COLO668 (cell line): ENCODE results near the gene PRKCE.

ENCODE experiments used
- DNase-seq: peaks from one replicate; lab custom pipeline; 2025; ENCODE audit not compliant: unreplicated experiment; lab: John Stamatoyannopoulos, UW

PRKCE gene

DNA sequence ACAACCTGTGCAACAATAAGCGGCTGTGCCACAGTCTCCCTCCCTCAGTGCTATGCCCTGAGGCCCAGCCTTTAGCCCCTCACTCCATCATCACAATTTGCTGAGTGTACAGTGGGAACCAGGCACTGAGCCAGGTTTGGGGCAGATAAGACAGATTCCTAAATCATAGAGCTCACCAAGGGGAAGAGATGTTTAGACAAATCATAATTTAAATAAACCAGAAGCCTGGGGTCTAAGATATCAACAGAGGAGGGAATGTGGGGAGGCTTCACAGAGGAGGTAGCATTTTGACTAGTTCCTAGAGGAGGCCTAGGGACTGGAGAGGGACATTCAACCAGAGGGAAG lies 506.5 kb downstream of the PRKCE start:
- no peak for DNase-seq

DNA sequence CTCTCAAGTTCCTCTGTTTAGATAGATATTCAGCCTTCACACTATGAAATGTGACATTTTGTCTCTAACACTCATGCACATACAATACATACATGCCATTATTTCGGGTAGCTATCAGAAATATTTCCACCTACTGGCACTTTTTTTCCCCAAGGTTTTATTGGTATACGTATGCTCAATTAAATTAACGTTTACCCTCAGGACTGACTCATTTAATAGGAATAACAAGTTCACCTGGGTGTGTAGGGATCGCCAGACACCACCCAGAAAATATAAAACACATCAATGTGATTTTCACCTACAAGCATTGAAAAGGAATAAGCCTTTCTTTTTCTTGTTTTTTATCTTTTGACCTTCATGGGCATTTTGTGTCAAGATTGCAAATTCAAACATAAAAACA lies 507.2 kb downstream of the PRKCE start:
- no peak for DNase-seq

DNA sequence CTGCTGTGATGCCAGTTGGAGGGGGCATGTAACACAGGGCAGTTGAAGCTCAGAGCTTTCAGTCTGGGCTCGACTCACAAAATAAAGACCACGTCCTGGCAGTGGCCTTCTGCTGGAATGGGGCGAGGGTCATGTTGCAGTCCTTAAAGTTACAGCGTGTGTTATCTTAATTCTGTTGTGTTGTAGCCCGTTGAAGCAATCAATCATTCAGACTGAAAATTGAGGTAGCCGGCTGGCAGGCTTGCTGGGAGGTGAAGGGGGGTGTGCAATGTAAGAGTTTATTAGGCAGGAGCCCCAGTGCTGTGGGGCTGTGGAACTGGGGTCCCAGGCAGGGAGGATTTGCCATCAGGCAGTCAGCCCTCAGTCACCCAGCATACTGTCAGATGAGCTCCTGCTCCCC lies 508.9 kb downstream of the PRKCE start:
- DNase-seq = no peak

DNA sequence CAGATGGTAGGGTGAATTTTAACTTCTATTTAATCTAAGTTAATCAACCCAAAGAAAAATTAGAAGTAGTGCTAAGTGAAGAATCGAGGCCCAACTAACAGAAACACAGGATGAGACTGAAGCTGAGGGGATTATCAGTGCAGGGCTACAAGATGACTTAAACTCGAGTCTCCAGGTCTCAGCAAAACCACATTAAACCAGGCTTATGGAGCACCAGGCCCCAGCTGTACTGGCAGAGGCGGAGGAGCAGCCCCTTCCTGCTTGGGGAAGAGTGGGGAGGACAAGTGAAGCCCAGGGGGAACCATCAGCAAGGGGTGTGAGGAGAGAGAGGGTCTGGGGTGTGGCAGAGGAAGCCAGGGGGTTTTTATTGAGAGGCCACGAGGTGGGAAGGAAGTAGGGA lies 509.8 kb downstream of the PRKCE start:
- DNase-seq = no peak

DNA sequence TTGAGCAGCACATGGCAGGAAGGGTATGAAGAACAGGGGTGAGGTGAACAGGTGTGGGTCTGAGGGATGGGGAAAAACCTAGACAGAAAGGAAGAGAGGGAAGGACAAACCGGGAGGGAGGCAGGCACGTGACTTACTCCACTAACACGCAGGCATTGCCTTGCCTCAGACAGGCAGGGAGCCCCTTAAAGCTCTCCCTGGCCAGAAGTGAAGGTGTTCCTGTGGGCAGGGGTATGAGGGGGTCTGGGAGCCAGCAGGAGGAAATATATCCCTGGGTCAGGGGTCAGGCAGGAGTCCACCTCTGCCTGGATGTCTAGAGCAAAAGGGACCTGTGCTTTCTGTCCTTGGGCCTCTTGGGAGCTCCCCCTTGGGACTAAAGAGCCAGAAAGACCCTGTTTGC lies 510.4 kb downstream of the PRKCE start:
- DNase-seq = no peak

DNA sequence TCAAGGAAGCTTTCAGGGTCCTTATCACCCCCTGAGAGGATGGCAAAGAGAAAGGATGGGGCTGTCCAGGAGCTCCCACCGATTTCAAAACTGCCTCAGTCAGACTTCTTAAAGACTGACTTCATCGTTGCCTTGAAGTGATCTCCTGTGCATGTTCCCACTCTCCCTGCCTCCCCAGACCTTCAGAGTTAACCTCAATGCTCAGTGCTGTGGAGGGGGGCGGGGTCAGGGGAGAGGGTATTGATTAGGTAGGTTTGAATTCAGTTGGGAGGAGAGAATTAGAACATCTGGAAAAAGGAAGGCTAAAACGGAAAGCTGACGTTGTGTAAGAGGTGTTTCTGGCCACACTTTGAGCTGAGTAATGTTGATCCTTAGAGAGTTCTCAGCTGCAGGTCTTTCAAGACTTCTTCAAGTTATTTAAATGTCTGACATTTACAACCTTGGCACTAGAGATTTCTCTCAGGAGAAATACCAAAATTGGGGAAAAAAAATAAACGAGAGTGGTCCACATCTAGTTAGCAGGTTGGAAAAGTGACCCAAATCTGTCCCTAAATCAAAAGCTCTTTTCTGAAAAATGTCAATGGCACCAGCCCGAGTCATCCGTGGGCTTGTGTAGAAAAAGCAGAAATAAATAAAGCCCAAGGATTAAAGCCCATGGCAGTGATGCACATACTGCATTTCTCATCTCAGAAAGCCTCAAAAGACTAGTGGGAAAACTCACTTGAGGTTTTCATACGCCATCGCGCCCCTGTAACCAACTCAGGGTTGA lies 511.0 kb downstream of the PRKCE start:
- no peak for DNase-seq

DNA sequence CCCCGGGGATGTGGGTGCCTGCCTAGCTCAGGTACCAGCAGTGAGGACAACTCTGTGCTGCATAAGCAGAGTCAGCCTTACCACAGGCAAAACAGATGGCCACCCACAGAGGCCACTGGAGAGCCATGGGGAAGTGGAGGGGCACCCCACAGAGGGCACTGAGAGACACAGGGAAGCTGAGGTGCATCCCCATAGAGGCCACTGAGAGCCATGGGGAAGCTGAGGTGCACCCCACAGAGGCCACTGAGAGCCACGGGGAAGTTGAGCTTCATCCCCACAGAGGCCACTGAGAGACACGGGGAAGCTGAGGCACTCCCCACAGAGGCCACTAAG lies 511.6 kb downstream of the PRKCE start:
- DNase-seq = no peak

DNA sequence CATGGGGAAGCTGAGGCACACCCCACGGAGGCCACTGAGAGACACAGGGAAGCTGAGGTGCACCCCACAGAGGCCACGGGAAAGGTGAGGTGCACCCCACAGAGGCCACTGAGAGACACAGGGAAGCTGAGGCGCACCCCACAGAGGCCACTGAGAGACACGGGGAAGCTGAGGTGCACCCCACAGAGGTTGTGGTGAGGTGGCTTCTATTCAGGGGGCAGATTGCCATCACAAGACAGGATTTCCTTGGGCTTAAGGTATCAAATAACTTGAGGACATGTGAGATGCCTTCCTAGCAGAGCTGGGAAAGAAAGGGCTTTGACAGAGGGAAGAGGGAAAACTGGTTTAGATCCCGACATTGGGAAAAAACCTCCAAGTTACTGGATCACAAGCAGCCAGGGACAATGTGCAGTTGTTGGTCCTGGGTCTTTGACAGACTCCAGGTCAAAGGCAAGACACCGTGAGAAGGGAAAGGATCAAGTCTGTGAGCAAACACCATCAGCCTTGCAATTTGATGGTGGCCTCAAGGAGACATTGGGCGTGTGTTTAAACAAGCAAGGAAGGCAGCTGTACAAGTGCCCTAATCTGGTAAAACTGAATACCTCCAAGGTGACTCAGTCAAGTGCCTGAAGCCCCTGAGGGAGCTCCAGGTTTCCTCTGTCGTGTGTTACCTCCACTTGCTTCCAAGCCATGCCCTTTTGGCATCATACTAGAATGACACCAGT lies 512.5 kb downstream of the PRKCE start:
- DNase-seq = no peak

DNA sequence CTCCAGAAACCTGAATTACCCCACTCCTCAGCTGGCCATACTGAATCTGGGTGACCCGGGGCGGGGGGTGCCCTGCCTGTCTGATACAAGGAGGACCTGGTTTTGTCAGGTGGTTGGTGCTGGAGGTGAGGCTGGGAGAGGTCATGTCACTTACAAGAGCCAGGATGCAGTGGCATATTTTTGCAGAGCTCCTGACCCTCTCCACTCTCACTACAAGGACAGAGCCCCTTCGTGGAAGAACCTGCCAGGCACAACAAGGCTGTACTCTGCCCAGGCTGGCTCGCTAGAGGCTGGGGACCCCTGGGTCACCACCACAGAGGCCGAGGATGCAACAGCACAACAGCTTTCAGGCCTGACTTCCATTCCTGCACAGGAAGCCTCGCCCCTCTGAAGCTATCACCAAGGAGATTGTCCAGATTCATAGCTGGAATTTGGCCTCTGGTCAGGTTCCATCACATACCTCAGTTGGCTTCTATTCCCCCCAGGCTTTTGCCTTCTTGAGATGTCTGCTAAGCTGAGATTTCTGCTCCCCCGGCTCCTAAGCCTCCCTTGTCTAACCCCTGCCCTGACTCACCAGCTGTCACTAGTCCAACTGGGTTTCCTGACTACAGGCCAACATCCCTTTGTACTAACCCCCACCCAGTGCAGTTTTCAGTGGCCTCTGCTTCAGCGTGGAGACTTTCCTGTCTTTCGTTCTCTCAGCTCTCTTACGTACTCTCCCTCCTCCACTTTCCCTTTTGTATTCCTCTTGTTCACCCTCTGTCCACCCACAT lies 513.2 kb downstream of the PRKCE start:
- DNase-seq = no peak

DNA sequence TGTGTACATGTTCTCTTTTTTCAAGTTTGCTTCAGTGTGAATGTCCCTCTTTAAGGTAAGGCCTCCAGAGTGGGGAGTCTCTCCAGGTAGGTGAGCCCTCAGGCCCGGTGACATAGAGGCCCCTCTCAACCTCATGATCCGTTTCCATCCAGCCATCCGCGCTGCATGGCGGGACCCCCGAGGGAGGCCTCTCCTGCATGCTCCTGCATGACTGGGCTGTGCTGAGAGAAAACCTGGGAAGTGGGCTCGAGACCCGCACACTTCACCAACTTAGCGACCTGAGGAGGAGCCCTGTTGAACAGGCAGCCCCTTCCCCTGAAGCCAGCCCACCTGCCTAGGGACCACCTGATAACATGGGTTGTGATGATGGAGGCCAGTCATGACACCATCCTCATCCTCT lies 514.4 kb downstream of the PRKCE start:
- DNase-seq = no peak

DNA sequence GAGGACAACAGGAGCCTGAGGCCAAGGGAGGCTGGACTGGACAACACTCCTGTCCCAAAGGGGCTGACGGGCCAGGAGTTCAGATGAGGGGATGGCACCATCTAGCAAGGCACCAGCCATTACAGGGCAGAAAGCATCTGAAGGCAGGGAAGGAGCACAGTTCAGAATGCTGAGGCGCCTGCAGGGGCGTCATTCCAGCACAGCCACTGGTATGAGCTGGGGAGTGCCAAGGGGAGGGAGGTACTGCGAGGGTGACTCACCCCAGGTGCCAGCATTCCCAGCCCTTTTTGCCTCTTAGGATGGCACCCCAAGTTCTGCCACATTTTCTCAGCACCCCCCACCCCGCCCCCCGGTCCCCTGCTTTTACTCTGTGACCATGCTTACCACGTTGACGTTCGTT lies 515.9 kb downstream of the PRKCE start:
- DNase-seq = no peak

DNA sequence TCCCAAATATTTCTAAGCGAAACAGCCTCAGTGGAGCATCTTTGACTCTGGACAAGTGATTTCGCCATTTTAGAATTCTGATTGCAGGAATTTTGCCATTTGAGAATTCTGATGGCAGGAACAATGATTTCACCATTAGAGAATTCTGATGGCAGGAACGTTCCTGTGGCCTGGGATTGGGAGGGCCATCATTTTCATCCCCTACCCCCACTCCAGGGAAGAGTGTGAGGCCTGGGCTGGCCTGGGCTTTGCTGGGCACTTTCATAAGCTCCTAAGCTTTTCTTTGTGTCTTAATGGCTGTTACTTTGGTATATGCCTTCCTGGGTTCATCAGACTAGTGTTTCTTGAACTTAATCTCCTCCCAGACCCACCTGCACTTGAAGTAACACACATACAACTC lies 516.4 kb downstream of the PRKCE start:
- no peak for DNase-seq

DNA sequence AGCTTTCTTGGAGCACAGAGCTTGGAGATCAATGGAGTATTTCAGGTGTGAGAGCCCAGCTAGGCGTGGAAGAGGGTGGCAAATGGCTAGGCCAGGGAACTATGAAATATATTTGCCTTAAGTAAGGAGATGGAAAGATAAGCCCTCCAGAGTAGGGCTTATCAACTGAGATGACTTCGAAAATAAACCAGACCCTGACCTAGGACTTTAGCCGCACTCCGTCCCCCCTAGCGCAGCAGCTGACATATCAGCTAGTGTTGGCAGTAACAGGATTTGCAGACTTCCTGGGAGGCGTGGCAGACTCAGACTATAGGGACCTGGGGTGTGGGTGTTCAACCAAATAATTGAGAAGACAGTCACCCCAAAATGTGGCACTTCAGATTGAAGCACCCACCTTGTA lies 518.0 kb downstream of the PRKCE start:
- no peak for DNase-seq

DNA sequence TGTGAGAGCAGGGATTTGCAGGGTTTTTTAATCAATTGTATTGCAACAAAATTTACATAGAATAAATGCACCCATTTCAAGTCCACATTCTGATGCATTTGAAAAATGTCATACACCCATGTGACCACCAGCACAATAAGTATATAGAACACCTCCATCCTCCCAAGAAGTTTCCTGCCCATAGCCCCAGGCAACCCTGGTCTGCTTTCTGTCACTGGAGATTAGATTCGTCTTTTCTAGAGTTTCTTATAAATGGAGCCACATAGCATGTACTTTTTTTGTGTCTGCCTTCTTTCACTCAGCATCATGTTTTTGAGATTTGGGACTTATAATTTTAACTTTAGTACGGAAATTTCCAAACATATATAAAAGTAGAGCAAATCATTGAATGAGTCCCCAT lies 518.6 kb downstream of the PRKCE start:
- DNase-seq = no peak

DNA sequence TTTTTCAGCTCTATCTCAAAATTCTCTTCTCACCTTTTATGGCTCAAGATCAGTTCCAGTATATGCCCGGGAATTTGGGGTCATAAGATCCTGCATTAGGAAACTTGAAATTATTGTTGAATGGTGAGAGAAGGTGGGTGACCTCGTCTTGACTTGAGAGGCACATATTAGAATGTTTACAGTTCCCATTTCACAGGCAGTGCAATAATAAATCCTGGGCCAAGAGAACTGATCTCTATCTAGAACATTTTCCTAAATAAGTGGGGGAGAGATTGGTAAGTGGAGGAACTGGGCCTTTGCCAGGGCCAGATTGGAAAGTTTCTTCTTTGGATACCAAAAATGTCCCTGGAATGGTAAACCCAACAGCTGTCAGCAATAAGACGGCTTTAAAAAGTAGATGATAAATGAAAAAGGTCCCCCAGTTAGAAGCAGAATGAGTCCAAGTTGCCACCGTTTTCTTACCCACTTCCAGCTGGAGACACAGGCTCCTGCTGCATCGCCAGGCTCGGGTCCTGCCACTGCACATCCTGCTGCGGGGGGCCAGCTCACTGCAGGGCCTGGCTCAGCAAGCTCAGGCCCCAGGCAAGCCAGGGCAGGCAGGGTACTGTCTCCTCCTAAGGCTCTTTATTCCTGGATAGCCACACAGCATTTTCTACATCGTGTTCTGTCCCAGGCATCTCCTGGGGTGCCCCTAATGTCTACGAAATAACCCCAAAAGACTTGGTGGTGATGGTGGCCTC lies 519.3 kb downstream of the PRKCE start:
- DNase-seq = no peak

DNA sequence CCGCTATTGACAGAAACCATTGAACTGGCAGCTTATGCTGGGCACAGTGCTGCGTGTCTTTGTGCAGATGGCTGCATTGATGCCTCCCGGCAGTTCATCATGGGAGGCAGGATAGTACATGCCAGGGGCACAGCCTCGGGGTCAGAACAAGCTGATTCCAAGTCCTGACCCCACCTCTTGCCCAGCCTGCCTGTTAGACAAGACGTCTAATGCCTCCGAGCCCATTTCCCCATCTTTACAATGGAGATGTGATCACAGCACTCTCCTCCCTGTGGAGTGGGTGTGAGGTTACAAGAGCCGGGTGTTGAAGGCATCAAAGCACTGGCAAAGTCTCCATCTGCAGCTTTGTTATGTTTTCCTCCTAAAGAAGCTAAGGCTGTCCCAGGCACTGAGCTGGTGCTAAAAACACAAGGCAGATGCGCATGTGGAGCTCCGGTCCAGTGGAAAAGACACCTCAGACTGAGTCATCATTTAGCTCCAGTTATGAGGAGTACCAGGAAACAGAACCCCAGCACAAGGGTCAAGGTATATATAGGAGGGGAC lies 520.0 kb downstream of the PRKCE start:
- no peak for DNase-seq

DNA sequence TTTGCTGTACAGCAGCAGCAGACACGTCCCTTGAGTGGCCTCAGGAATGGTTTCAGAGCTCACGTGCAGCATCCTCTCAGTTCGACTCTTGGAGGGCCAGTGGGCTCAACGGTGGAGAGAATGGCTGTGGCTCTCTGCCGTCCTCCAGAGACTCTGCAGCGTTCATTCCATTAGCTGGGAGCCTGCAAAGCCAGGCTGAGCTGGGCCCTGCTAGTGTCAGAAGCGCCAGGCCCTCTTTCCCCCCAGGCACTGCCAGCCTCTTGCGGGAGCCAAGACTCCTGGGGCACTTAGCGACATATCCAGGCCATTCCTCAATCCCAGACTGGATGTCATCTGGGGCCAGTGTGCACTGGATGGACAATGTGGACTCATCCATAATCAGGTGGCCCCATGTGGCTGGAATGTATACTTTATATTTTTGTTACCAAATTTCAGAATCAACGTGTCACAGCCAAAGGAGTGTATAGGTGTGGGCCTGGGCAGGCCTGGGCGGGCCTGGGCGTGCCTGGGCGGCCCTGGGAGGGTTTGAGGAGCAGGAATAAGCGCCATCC lies 520.6 kb downstream of the PRKCE start:
- DNase-seq = no peak

DNA sequence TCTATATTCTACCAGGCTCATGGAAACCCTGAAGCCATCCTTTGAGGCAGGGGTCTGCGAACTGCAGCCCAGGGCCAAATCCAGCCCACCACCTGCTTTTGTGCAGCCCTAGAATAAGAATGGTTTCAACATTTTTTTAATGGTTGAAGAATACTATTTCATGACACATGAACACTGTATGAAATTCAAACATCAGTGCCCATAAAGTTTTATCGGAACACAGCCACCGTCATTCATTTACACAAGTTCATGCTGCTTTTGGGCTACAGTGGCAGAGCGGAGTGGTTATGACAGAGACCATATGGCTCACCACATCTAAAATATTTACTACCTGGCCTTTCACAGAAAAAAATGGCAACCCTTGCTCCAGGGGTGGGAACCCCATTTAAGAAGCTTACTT lies 521.6 kb downstream of the PRKCE start:
- no peak for DNase-seq

DNA sequence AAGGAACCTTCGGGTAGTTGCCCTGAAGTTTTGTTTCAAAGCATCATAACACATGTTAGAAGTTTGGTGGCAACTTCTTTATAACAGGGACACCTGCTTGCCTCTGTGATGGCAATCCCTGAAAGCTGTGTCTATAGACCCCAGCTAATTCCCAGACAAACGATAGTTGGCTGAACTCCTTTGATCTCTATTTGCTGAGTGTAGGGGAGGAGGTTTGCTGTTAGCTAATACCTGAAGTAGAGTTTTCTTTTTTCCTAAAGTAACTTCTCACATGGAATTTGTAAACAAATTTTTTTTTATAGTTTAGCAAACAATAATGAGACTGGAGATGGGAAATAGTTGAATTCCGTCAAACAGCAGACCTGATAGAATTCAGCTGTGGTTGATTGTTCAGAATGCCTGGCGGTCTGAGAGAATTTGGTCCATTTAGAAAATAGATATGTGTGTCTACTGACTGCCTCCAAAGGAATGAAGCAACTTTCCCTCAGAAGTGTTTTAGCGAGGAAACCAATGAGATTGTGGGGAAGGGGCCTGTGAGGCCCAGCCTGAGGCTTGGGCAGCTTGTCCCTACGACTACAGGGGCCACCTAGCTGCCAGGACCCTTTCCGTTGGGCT lies 522.3 kb downstream of the PRKCE start:
- DNase-seq = no peak

DNA sequence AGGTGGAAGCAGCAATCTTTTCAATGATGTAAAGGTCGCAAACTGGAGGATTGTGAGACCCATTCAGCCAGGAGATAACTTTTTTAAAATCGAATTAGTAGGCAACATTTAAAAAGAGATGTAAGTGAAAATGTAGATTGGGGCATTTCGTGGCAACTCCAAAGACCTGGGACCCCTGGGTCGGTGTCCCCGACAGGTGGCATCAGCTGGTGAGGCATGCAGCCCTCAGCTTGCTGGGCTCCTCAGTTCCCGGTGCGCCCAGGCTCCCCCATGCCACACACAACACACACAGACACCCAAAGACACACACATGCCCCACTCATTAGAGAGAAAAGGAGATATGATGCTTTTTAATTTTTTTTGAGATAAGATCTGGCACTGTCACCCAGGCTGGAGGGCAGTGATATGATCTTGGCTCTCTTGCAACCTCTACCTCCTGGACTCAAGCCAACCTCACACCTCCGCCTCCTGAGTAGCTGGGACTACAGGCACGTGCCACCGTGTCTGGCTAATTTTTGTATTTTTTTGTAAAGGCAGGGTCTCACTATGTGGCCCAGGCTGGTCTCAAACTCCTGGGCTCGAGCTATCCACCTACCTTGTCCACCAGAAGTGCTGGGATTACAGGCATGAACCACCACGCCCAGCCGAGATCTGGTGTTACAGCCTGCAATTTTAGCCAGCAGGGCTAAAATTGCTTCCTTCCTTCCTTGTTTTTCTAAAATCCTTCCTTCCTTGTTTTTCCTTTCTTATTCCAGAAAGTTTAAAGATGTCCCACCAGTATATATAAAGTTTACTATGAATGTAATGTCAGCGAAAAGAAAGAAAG lies 523.1 kb downstream of the PRKCE start:
- no peak for DNase-seq
